Ectodermal cell (in vitro differentiated cells): Measurements from ENCODE around the gene DCAF16.

ENCODE experiments used
- H3K27ac ChIP-seq: 2 replicates; pipeline ENCODE4 v1.7.0; 2013; ENCODE audit warnings: mild to moderate bottlenecking, low read depth, low read length; ENCODE audit not compliant: insufficient read depth, poor library complexity, severe bottlenecking
- H3K27me3 ChIP-seq: 2 replicates; pipeline ENCODE4 v1.7.0; 2013; ENCODE audit warnings: mild to moderate bottlenecking, low read length; ENCODE audit not compliant: insufficient read depth, control insufficient read depth, poor library complexity, severe bottlenecking
- H3K36me3 ChIP-seq: one replicate; pipeline ENCODE4 v1.7.0; 2013; ENCODE audit warnings: low read length; ENCODE audit not compliant: control insufficient read depth, insufficient read depth
- H3K4me1 ChIP-seq: one replicate; pipeline ENCODE4 v1.7.0; 2013; ENCODE audit warnings: low read length; ENCODE audit not compliant: control insufficient read depth, insufficient read depth
- H3K4me3 ChIP-seq: 2 replicates; pipeline ENCODE4 v1.7.0; 2013; ENCODE audit warnings: low read depth, low read length, control low read depth; ENCODE audit not compliant: insufficient read depth
- H3K9me3 ChIP-seq: 2 replicates; pipeline ENCODE4 v1.7.0; 2013; ENCODE audit warnings: mild to moderate bottlenecking, low read length, moderate library complexity; ENCODE audit not compliant: control insufficient read depth
- WGBS, 2 experiments: methylation state at CpG; one replicate each; pipeline ENCODE4 v1.1.7; 2013; ENCODE audit warnings: missing lambda C conversion rate in 2 of 2; 5-methylcytosine and 5-hydroxymethylcytosine counted together

DCAF16 gene

DNA sequence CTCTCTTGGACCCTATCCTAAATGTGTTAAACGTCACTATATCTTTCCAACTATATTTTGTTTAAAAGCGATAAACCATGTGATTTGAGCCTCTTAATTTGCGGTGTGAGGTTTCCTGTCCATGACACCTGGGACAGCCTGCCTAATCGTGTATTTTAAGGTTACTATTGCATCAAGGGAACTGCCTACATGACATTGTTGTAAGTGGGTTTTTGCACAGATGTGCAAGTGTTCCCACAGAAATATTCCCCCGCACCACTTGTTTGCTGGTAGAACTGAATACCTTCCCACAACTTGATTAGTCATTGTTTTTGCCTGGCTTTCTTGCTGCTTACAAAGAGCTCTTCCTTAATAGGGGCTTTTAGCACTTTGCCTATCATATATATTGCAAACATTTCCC, 24.0 kb downstream of the DCAF16 start:
- H3K4me3 ChIP-seq, result no peak overlapping the region
- no peaks in the 10 kb centered on the region for H3K36me3 ChIP-seq
- H3K9me3 ChIP-seq, result no peaks in the 10 kb centered on the region
- H3K27me3 ChIP-seq, result peaks cover 21% of the 10 kb centered on the region
- no peak overlapping the region for H3K27ac ChIP-seq
- 86 to 88% methylated on average over 5 of the region's 5 CpGs for WGBS, 2 experiments
- H3K4me1 ChIP-seq, result peaks cover 4% of the 10 kb centered on the region

- Histone ChIP-seq H3K27ac (no peak overlapping the region), H3K4me1 (peaks cover 11% of the 10 kb centered on the region), H3K27me3 (peaks cover 28% of the 10 kb centered on the region), H3K36me3 (no peaks in the 10 kb centered on the region), H3K4me3 (no peak overlapping the region), H3K9me3 (no peaks in the 10 kb centered on the region)
- WGBS, 2 experiments, result 70 to 84% methylated on average over 5 of the region's 5 CpGs
These were observed 24.7 kb downstream of the DCAF16 start for GRCh38 chr4:17785858-17786257.

- Histone ChIP-seq H3K27me3 (peaks cover 52% of the 10 kb centered on the region), H3K27ac (no peak within 1 kb of the TSS), H3K36me3 (no peaks in the 10 kb centered on the region), H3K4me3 (peak within 1 kb of the TSS; percentile 42), H3K4me1 (peaks cover 15% of the 10 kb centered on the region), H3K9me3 (no peaks in the 10 kb centered on the region)
- WGBS, 2 experiments, result 2% methylated on average over 82 of the region's 82 CpGs
These were observed 29.0 kb downstream of the DCAF16 start, which contains the start of gene FAM184B for GRCh38 chr4:17781300-17782287. TSS of gene FAM184B (minus strand) at chr4:17781621. CDS start at chr4:17781299, 322 bp downstream.

- H3K9me3 ChIP-seq, result no peaks in the 10 kb centered on the region
- H3K4me1 ChIP-seq, result peaks cover 15% of the 10 kb centered on the region
- peaks cover 52% of the 10 kb centered on the region for H3K27me3 ChIP-seq
- peak overlapping the region; percentile 42 for H3K4me3 ChIP-seq
- WGBS, 2 experiments, result 24 to 26% methylated on average over 31 of the region's 31 CpGs
- no peaks in the 10 kb centered on the region for H3K36me3 ChIP-seq
- H3K27ac ChIP-seq, result no peak overlapping the region
These were observed 29.9 kb downstream of the DCAF16 start for GRCh38 chr4:17780501-17781299.

DNA sequence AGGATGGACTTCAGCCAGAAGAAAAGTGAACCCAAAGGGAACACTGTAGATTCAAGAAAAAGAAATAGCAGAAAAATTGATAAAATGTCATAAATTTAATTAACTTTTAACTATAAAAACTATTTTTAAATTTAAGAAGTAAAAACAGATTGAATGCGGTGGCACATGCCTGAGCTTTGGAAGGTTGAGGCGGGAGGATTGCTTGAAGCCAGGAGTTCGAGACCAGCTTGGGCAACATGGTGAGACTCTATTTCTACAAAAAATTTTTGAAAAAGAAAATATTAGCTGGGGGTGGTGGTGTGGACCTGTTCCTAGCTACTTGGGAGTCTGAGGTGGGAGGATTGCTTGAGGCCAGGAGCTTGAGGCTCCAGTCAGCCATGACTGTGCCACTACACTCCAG, 32.1 kb downstream of the DCAF16 start:
- peaks cover 15% of the 10 kb centered on the region for H3K4me1 ChIP-seq
- H3K9me3 ChIP-seq, result no peaks in the 10 kb centered on the region
- peaks cover 50% of the 10 kb centered on the region for H3K27me3 ChIP-seq
- no peak overlapping the region for H3K4me3 ChIP-seq
- H3K27ac ChIP-seq, result no peak overlapping the region
- WGBS, 2 experiments, result 67 to 79% methylated on average over 3 of the region's 3 CpGs
- H3K36me3 ChIP-seq, result no peaks in the 10 kb centered on the region

DNA sequence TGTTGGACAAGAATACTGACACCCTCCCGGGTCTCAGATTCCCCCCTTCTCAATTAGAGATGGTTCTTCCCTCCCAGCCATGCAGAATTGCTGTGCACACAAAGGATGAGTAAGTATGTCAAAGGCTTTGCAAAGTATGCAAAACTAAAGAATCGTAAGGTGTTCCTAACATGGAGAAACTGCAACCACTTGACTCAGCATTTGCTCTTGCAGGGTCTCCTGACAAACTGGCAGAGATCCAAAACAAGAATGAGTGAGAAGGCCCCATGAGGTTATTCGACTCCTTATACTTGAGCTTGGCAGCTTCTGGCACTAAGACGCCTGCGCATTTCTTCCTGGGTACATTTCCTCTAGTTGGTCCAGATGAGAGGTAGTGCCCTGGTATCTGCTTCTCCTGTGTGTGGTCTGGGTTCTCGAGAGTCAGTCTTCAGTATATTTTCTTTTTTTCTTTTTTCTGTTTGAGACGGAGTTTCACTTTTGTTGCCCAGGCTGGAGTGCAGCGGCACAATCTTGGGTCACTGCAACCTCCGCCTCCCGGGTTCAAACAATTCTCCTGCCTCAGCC, 37.3 kb downstream of the DCAF16 start:
- Histone ChIP-seq H3K27ac (no peak overlapping the region), H3K27me3 (no peaks in the 10 kb centered on the region), H3K4me3 (no peak overlapping the region), H3K36me3 (no peaks in the 10 kb centered on the region), H3K4me1 (no peaks in the 10 kb centered on the region), H3K9me3 (no peaks in the 10 kb centered on the region)
- 95 to 96% methylated on average over 10 of the region's 10 CpGs for WGBS, 2 experiments

DNA sequence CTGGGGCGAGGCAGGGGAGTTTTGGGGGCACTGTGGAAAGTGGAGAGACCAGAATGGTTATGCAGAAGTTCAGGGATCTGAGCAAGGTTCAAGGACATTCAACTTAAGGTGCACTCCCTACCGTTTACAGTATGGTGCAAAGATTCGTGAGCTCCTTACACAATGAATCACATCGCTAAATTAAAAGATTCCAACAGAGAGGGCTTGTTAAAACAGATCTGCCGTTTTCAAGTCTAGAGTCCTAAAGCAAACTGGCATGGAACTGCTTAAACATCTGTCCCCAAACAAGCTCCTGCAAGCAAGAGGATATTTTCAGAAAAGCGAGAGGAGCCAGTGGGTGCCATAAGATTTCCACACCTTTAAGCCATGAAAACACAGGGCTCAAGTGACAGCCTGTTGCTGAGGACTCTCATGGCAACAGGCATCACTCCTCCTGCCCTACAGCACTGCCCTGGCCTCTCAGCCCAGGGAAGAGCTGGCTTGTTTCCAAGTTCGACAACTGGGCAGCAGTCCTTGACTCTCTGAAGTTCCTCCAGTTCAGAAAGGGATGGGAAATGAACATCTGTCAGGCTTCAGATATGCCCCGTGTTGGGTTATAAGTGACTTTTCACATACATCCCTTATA, 39.2 kb downstream of the DCAF16 start:
- Histone ChIP-seq H3K27me3 (no peaks in the 10 kb centered on the region), H3K4me3 (no peak overlapping the region), H3K36me3 (no peaks in the 10 kb centered on the region), H3K9me3 (no peaks in the 10 kb centered on the region), H3K4me1 (no peaks in the 10 kb centered on the region), H3K27ac (no peak overlapping the region)
- WGBS, 2 experiments, result 91% methylated on average over 8 of the region's 8 CpGs

DNA sequence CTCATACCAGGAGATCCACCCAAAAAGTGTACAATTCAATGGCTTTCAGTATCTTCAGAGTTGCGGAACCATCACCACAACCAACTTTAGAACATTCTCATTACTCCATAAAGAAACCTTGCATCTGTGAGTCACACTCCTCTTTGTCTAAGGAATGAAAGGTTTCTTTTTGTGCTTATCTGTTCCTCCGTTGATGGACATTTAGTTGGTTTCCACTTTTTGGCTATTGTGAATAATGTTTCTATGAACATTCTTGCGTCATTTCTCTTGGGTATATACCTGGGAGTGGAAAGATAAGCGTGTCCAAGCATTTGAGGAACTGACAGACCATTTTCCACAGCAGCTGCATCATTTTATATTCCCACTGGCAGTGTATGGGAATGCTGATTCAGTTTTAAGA, 39.7 kb downstream of the DCAF16 start:
- H3K4me1 ChIP-seq, result no peaks in the 10 kb centered on the region
- 79 to 93% methylated on average over 4 of the region's 4 CpGs for WGBS, 2 experiments
- no peaks in the 10 kb centered on the region for H3K27me3 ChIP-seq
- H3K4me3 ChIP-seq, result no peak overlapping the region
- no peaks in the 10 kb centered on the region for H3K36me3 ChIP-seq
- no peak overlapping the region for H3K27ac ChIP-seq
- H3K9me3 ChIP-seq, result no peaks in the 10 kb centered on the region

- Histone ChIP-seq H3K4me3 (no peak overlapping the region), H3K4me1 (no peaks in the 10 kb centered on the region), H3K27ac (no peak overlapping the region), H3K9me3 (no peaks in the 10 kb centered on the region), H3K36me3 (no peaks in the 10 kb centered on the region), H3K27me3 (no peaks in the 10 kb centered on the region)
- 88 to 90% methylated on average over 7 to 8 of the region's 8 CpGs for WGBS, 2 experiments
These were observed 41.0 kb downstream of the DCAF16 start for GRCh38 chr4:17769406-17770174.
